Caco-2 (cell line): ENCODE measurements around the gene SLC26A5. TPM values are rescaled to one million over a fixed set of nuclear protein-coding genes. Genes with fewer than 3 reads are reported as not detected.
"Not testable (repeated sequence)": the region's sequence is repeated elsewhere in the genome, so short reads cannot be mapped to it uniquely, and the experiment has no call there.

Source experiments
- Bru-seq: library from RNA; stranded (reverse); fragments of 400-500 nt; gene quantifications from one replicate; lab custom pipeline; 2021; lab: Mats Ljungman, UMichigan
- BruChase-seq, 2 experiments: library from RNA; stranded (reverse); fragments of 400-500 nt; gene quantifications; one replicate each; lab custom pipeline; 2021; lab: Mats Ljungman, UMichigan
- BruUV-seq: library from RNA; stranded (reverse); fragments of 400-500 nt; replicated peaks from 2 replicates; lab custom pipeline; 2021; lab: Mats Ljungman, UMichigan
- CTCF ChIA-PET: fragments of 300-600 bp; sonication (Branson Sonifier 250); formaldehyde crosslinking; loops from one replicate; lab custom pipeline; 2022; ENCODE audit warnings: antibody characterized with exemption; lab: Charles Lee
- POLR2A ChIA-PET: fragments of 300-600 bp; sonication (Branson Sonifier 250); formaldehyde crosslinking; loops from one replicate; lab custom pipeline; 2022; ENCODE audit warnings: antibody characterized with exemption; lab: Charles Lee
- DNase-seq, 2 experiments: peaks; one replicate each; pipeline versions ENCODE4 v3.0.0 to v3.0.0-alpha.2; 2020 to 2022
- H3K27me3 ChIP-seq: replicated peaks from 2 replicates; pipeline ENCODE4 v1.6.0; 2011; ENCODE audit warnings: low read length; ENCODE audit not compliant: control insufficient read depth, insufficient read depth
- H3K36me3 ChIP-seq: 2 replicates; pipeline ENCODE4 v1.5.1; 2011; ENCODE audit warnings: low read length; ENCODE audit not compliant: control insufficient read depth, insufficient read depth
- H3K4me1 ChIP-seq: fragments of 250-450 bp; sonication (Bioruptor Pico); 2 replicates; pipeline ENCODE4 v1.5.1; 2020; ENCODE audit warnings: mild to moderate bottlenecking
- H3K4me3 ChIP-seq: 2 replicates; pipeline ENCODE4 v1.5.1; 2011; ENCODE audit warnings: low read depth, mild to moderate bottlenecking, control low read depth, low read length
- H3K9me3 ChIP-seq: fragments of 250-450 bp; sonication (Bioruptor Pico); 2 replicates; pipeline ENCODE4 v1.5.1; 2020; ENCODE audit warnings: mild to moderate bottlenecking, moderate library complexity
- H3K27ac Mint-ChIP-seq: one replicate; pipeline ENCODE4 v1.8.0; 2022; ENCODE audit warnings: mixed read lengths; ENCODE audit not compliant: unreplicated experiment
- H3K27me3 Mint-ChIP-seq: one replicate; pipeline ENCODE4 v1.8.0; 2022; ENCODE audit warnings: mixed read lengths; ENCODE audit not compliant: insufficient read depth, unreplicated experiment
- H3K36me3 Mint-ChIP-seq: one replicate; pipeline ENCODE4 v1.8.0; 2022; ENCODE audit warnings: mild to moderate bottlenecking, mixed read lengths; ENCODE audit not compliant: insufficient read depth, unreplicated experiment
- H3K4me1 Mint-ChIP-seq: one replicate; pipeline ENCODE4 v1.8.0; 2022; ENCODE audit warnings: low read depth, mixed read lengths; ENCODE audit not compliant: unreplicated experiment
- H3K4me3 Mint-ChIP-seq: one replicate; pipeline ENCODE4 v1.8.0; 2022; ENCODE audit warnings: mild to moderate bottlenecking, moderate library complexity, mixed read lengths; ENCODE audit not compliant: unreplicated experiment
- H3K9me3 Mint-ChIP-seq: one replicate; pipeline ENCODE4 v1.8.0; 2022; ENCODE audit warnings: mixed read lengths; ENCODE audit not compliant: unreplicated experiment
- intact Hi-C: fragments of 100-400 bp; cut with micrococcal nuclease; formaldehyde crosslinking; loops from one replicate; pipeline ENCODE4 v1.10.0; 2022; ENCODE audit not compliant: unreplicated experiment
- long read RNA-seq: library from polyadenylated mRNA; stranded (forward); transcript quantifications from one replicate; pipeline ENCODE4 v2.0.0, GENCODE V29; 2022
- total RNA-seq: library from RNA; stranded (reverse); gene quantifications from 2 replicates; pipeline ENCODE4 v1.2.3, GENCODE V29; 2022
- TF ChIP-seq, protein P1 (sequence below), 2 experiments: fragments of 200-600 bp in 1 of 2; IDR thresholded peaks; 1 replicate in 1 of 2; 2 replicates in 1 of 2; pipeline versions ENCODE4 v1.5.1 to v1.8.0; 2011 to 2022; ENCODE audit warnings: antibody characterized with exemption in 1 of 2, control low read depth in 1 of 2, inconsistent platforms in 1 of 2, low read depth in 1 of 2, low read length in 1 of 2, mild to moderate bottlenecking in 1 of 2, moderate library complexity in 1 of 2; ENCODE audit not compliant: insufficient read depth in 1 of 2, severe bottlenecking in 1 of 2, unreplicated experiment in 1 of 2

Gene SLC26A5, protein sequence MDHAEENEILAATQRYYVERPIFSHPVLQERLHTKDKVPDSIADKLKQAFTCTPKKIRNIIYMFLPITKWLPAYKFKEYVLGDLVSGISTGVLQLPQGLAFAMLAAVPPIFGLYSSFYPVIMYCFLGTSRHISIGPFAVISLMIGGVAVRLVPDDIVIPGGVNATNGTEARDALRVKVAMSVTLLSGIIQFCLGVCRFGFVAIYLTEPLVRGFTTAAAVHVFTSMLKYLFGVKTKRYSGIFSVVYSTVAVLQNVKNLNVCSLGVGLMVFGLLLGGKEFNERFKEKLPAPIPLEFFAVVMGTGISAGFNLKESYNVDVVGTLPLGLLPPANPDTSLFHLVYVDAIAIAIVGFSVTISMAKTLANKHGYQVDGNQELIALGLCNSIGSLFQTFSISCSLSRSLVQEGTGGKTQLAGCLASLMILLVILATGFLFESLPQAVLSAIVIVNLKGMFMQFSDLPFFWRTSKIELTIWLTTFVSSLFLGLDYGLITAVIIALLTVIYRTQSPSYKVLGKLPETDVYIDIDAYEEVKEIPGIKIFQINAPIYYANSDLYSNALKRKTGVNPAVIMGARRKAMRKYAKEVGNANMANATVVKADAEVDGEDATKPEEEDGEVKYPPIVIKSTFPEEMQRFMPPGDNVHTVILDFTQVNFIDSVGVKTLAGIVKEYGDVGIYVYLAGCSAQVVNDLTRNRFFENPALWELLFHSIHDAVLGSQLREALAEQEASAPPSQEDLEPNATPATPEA
- total RNA-seq = 1.1 and 1.5 TPM in 2 replicates
- Bru-seq, nascent RNA = percentile 43 among the genes with signal in this experiment
- percentile 47 among the genes with signal in this experiment for BruChase-seq, experiment 1, labeled RNA remaining after a 2-hour chase
- BruChase-seq, experiment 2, labeled RNA remaining after a 6-hour chase = percentile 39 among the genes with signal in this experiment
- long read RNA-seq, partial matches to known transcripts = 1 of 7 reads
- long read RNA-seq, other reads (novel, unspliced or antisense) = 6 of 7 reads

DNA sequence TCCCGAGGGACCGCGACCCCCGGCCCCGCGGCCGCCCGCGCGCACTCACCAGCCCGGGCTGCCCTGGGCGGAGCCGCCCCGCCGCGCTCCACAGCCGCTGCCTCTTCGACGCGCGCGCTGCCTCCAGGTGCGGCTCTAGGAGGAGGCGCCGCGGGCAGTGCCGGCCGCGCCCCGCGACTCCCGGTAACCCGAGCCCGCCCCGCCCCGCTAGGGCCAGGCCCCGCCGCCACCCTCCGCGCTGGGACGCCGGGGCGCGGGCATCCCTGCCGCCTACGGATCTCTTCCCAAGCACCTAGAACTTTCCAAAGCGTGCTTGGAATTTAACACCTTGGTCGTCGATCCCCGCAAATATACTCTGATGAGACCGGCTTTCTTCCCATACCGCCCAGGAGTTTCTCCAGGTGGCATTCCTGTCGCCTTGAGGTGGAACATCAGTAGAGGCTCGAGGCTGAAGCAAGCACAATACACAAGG is at the start of gene SLC26A5:
TSS of gene SLC26A5 (minus strand) at position 159 of the 472 bp plus-strand sequence. CDS start 24,693 bp downstream, outside the sequence.
- Histone ChIP-seq H3K27me3 (no peaks in the 10 kb centered on the region), H3K4me1 (peaks cover 8% of the 10 kb centered on the region), H3K9me3 (no peaks in the 10 kb centered on the region), H3K4me3 (peak within 1 kb of the TSS; percentile 56), H3K36me3 (no peaks in the 10 kb centered on the region)
- intact Hi-C loops = loop anchor here (2.0 to 10.0 kb wide), 3 partner anchors 127 to 711 kb away; no protein-coding TSS in a partner anchor
- H3K4me3 Mint-ChIP-seq = peak within 1 kb of the TSS; percentile 86
- H3K9me3 Mint-ChIP-seq = peaks cover 3% of the 10 kb centered on the region
- POLR2A ChIA-PET = no interaction called here
- no peaks in the 10 kb centered on the region for H3K4me1 Mint-ChIP-seq
- H3K27me3 Mint-ChIP-seq = peaks cover 7% of the 10 kb centered on the region
- DNase-seq = peak; percentile 47 to 74
- CTCF ChIA-PET = no interaction called here
- TF ChIP-seq, protein P1, sequence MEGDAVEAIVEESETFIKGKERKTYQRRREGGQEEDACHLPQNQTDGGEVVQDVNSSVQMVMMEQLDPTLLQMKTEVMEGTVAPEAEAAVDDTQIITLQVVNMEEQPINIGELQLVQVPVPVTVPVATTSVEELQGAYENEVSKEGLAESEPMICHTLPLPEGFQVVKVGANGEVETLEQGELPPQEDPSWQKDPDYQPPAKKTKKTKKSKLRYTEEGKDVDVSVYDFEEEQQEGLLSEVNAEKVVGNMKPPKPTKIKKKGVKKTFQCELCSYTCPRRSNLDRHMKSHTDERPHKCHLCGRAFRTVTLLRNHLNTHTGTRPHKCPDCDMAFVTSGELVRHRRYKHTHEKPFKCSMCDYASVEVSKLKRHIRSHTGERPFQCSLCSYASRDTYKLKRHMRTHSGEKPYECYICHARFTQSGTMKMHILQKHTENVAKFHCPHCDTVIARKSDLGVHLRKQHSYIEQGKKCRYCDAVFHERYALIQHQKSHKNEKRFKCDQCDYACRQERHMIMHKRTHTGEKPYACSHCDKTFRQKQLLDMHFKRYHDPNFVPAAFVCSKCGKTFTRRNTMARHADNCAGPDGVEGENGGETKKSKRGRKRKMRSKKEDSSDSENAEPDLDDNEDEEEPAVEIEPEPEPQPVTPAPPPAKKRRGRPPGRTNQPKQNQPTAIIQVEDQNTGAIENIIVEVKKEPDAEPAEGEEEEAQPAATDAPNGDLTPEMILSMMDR (IDR thresholded peaks at IDR 0.05; ENCODE audit: insufficient read depth in 1 of 2, low read depth in 1 of 2, low read length in 1 of 2, severe bottlenecking in 1 of 2, unreplicated experiment in 1 of 2) = no peak
- BruUV-seq = no TSS peak
- H3K27ac Mint-ChIP-seq = no peak within 1 kb of the TSS
- peaks cover 5% of the 10 kb centered on the region for H3K36me3 Mint-ChIP-seq

DNA sequence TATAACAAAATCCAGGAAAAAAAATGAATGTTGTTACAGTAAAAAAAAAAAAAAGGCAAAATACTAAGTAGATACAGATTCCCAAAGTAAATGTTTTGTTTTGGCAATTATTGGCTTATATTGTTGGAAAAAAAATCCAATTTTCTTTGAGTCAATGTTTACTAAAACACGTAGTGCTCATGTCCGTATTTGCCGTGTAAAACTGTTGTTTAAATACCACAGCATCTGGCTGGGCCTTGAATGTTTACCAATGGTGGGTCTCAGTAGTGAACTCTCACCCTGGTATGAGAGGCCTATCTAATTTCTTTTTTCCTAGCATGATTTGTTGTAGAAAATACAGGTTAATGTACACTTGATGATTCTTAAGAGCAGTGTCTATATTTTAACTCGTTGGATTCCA is 41.4 kb upstream of the SLC26A5 start:
- POLR2A ChIA-PET = no interaction called here
- TF ChIP-seq, protein P1 (IDR thresholded peaks at IDR 0.05; ENCODE audit: insufficient read depth in 1 of 2, low read depth in 1 of 2, low read length in 1 of 2, severe bottlenecking in 1 of 2, unreplicated experiment in 1 of 2) = no peak
- DNase-seq = peak in 1 of 2 experiments; percentile 9

DNA sequence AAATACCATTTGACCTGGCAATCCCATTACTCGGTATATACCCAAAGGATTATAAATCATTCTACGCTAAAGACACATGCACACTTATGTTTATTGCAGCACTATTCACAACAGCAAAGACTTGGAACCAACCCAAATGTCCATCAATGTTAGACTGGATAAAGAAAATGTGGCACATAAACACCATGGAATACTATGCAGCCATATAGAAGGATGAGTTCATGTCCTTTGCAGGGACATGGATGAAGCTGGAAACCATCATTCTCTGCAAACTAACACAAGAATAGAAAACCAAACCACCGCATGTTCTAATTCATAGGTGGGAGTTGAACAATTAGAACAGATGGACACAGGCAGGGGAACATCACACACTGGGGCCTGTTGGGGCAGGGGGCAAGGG is 40.9 kb upstream of the SLC26A5 start:
- H3K27ac Mint-ChIP-seq, H3K4me3 ChIP-seq, H3K27me3 Mint-ChIP-seq, H3K9me3 ChIP-seq, BruUV-seq, H3K4me1 ChIP-seq, H3K9me3 Mint-ChIP-seq, CTCF ChIA-PET, H3K36me3 Mint-ChIP-seq, H3K27me3 ChIP-seq, H3K4me1 Mint-ChIP-seq, H3K4me3 Mint-ChIP-seq, POLR2A ChIA-PET, DNase-seq, H3K36me3 ChIP-seq, intact Hi-C loops: not testable (repeated sequence)

More for the DNA sequence above, 41.4 kb upstream of the SLC26A5 start:
- intact Hi-C loops = no loop called here
- no peaks in the 10 kb centered on the region for H3K4me1 Mint-ChIP-seq
- CTCF ChIA-PET = no interaction called here
- no peaks in the 10 kb centered on the region for H3K27me3 Mint-ChIP-seq
- Histone ChIP-seq H3K4me1 (peaks cover 8% of the 10 kb centered on the region), H3K27me3 (no peaks in the 10 kb centered on the region), H3K4me3 (no peak overlapping the region), H3K36me3 (no peaks in the 10 kb centered on the region), H3K9me3 (no peaks in the 10 kb centered on the region)
- no peaks in the 10 kb centered on the region for H3K9me3 Mint-ChIP-seq
- no peak overlapping the region for H3K4me3 Mint-ChIP-seq
- H3K27ac Mint-ChIP-seq = no peak overlapping the region
- H3K36me3 Mint-ChIP-seq = no peaks in the 10 kb centered on the region
- BruUV-seq = no TSS peak
